ENCODE results near the gene BLMH.

BLMH gene

DNA sequence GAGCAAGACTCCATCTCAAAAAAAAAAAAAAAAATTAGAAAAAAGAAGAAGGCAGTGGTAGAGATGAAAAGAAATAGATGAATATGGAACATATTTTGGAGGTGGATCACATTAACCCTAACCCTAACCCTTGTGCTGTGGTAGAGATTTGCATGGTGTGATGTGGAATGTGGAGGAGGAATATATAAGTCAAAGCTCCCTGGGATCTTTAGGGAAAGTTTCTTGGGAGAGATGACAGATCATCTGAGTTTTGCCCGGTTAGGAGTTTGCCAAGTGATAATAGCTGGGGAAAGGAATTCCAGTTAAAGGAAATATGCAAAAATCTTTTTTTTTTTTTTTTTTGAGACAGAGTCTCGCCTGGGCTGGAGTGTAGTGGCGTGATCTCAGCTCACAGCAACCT is 13.0 kb upstream of the BLMH start:
- no peak for DNase-seq

DNA sequence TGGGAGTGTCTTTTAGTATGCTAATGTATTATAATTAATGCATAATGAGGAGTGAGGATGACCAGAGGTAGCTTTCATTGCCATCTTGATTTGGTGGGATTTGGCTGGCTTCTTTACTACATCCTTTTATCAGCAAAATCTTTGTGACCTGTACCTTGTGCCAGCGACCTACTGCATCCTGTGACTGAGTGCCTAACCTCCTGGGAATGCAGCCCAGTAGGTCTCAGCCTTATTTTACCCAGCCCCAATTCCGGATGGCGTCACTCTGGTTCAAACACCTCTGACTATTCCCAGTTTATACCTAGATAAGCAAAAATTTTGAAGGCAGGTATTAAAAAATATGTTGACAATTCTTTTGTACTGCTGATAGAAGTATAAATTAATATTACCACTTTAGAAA is 10.5 kb upstream of the BLMH start:
- DNase-seq = no peak

DNA sequence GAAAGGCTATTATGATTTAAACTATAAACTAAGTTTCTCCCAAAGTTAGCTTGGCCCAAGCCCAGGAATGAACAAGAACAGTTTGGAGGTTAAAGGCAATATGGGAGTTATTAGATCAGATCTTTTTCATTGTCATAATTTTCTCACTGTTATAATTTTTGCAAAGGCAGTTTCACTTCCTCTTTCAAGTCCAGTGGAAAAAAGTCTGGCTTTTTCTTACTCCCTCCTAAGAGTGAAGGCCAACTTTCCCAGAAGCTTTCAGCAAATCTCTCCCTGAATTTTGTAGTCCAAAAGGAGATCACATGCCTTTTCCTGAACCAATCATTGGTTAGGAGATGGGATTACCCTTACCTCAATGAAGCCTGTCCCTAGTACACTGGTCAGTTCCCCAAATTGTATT is 9.1 kb upstream of the BLMH start:
- no peak for DNase-seq

DNA sequence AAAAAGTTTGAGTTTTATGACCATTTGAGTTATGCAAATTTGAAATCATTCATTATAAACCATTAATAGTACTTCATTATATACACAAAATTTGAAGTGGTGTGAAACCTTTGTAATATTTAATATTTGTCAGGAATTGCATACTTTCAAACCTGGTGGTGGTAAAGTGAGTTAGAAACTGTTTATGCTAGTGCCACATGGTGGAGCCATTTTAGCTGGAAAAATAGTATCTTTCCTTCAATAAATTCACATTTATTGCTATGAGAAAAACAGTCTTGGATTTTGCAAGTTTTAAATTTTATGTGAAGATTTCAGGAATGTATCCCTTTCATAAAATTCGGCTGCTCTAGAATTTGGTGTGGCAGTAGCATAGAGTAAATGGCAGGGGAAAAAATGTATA is 7.3 kb upstream of the BLMH start:
- no peak for DNase-seq

DNA sequence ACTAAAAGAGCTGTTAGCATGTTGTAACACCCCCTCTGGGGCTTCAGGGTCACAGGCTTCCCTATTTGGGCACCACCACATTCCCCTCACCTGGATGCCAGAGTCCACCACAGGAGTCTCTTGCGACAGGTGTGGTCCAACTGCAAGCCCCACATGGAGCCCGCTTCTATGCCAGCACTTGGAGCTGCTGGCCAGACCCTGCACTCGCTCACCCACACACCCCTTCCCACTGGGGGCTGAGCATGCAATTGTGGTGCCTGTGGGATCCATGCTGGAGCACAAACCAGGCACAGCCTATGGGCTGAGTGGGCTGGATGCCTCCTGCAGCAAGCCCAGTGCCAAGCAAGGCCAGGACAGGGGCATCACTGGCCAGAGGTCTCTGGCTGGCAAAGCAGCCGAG is 6.0 kb upstream of the BLMH start:
- DNase-seq = no peak

DNA sequence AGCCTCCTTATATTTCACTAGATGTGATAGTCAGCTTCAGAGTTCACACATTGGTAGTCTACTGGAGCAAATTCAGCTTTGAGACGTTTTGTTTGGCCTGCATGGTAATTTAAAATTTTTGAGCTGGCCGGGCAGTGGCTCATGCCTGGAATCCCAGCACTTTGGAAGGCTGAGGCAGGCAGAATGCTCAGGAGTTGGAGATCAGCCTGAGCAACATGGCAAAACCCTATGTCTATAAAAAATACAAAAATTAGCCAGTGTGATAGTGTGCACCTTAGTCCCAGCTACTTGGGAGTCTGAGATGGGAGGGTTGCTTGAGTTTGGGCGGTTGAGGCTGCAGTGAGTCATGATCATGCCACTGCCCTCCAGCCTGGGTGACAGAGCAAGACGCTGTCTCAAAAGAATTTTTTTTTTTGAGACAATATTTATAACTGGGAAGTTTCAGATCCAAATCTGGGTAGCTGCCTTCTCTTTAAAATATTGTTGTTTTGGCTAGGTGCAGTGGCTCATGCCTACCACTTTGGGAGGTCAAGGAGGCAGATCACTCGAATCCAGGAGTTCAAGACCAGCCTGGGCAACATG is 4.8 kb upstream of the BLMH start:
- no peak for DNase-seq

DNA sequence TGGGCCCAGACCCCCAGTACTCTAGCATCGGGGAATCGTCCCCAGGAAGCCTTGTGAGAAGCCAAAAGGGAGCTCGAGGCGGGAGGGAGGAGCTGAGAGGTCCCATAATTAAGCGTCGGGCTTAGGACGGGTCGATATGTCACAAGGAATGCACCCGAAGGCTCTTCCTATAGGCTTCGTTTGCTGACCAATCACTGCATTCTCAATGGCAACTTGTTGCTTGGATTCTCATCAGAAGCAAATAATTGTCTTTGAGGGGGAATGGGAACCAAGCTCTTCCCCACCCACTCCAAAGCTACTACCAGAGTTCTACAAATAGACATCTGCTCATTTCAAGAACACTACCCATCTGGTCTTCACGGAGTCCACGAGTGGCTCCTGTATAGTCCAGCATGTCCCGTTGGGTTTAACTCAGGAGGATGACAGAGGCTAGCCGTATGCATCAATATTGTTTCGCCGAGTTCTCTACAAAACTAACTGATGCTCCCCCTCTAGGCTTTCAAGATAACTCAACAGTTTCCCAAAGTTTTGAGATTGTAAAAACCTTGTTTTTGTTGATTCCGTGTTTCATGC is 628 bp upstream of the BLMH start:
- DNase-seq = no peak

DNA sequence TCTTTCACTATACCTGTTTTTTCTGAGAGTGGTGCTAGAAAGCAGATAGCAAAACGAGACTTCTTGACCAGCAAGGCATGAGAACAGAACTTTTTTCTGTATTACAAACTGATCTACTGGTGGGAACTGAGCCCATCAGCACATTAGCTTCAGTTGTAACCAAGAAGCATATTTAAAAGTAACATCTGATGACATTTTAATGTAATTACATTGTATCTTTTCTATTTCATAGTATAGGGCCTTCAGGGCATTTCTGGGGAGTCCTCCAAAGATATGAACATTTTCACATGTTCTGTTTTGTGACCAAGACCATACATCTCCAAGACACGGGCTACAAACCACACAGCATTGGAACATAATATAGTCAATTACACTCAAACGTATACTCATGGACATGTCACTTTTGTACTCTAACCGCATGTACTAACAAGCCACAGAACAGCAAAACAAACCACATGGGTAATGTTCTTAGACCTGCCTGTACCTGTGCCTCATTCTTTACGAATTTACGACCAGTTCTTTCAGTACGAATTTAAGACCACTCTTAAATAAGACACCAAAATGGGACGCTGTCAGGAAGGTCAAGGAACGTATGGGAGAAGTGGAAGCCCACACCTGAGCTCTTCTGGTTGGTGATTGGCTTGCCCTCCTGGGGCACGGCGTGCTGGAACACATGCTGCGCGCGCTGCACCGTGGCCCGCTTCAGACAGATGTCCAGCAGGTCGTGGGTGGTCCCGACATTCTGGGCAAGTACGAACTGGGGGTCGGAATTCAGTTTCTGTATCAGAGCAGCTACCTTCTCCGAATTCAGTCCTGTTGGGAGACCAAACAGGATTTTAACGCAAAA is 825 bp downstream of the BLMH start:
- DNase-seq = peak in 3 of 5 experiments; percentile 14 to 79 (median 22)

DNA sequence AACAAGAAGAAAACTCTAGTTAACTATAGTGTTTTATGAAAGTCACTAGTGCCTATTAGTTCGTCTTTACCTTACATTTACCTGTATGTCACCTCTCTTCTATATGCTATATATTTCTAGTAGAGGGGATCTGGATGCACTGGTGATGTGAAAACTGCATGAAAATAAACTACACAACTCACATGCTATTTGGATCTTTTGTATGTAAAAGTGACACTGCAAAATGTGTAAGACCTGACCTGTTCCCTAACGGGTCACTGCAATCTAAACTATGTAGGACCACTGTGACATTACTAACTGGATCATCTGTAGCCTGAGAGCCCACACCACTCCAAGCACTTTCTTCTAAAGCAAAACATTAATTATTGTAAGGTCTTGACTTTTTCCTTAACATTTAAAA is 1.7 kb downstream of the BLMH start:
- DNase-seq = no peak

DNA sequence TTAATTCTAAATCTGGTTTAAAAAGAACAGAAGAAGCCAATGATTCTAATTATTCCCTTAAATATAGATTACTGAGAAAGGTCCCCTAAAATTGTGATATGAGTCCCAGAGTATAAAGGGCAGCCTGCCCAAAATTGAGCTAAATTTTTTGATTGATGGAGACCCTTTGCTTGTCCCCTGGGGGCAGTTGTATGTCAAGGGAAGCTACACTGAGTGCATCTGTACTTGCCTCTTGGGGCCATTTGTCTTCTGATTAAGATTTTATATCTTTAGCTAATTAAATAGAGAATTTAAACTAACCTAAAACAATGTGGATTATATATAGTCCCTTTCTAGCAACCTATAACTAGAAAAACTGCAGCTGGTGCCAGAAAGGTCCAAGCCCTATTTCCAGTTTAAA is 12.6 kb downstream of the BLMH start:
- DNase-seq = no peak

DNA sequence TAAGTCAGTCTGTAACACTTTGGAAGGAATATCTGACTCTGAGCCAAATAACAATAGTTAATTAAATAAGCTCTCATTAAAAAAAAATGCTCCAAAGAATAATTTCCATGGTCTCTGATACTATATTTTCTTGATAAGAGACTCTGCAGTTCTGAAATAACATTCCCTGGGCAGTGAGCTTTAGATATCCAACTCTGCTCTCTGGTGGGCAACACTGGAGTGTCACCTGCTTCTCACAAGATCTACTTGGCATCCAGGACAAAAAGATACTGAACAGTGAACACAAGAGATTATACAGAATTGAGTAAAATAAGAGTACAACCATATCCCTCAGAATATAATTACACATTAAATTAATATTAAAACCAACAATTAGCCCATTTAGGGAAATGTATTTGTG is 13.7 kb downstream of the BLMH start:
- DNase-seq = peak in 1 of 5 experiments; percentile 30

DNA sequence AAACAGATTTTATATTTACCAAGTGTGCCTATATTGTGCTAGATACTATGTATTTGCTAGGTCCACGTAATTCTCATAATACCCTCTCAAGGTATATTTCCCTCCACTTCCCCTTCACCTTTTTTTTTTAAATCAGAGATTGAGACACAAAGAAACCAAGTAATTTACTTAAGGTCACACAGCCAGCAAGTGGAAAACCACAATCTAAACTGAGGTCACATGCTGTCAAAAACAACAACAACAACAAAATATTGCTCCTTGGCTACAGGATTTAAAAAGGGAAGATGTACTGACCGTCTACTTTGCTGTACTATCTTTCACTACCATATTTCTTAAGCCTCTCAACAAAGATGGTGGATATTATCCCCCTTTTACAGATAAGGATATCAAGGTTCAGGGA is 15.8 kb downstream of the BLMH start:
- DNase-seq = no peak

DNA sequence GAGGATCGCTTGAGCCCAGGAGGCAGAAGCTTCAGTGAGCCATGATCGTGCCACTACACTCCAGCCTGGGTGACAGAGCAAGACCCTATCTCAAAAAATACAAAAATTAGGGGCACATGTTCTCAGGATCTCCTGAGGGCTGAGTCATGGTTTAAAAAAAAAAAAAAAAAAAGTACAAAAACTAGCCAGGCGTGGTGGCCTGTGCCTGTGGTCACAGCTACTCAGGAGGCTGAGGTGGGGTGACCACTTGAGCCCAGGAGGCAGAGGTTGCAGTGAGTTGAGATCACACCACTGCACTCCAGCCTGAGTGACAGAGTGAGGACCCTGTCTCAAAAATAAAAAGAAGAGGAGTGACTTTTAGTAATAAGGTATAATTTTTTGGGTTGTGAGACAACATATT is 16.9 kb downstream of the BLMH start:
- no peak for DNase-seq

DNA sequence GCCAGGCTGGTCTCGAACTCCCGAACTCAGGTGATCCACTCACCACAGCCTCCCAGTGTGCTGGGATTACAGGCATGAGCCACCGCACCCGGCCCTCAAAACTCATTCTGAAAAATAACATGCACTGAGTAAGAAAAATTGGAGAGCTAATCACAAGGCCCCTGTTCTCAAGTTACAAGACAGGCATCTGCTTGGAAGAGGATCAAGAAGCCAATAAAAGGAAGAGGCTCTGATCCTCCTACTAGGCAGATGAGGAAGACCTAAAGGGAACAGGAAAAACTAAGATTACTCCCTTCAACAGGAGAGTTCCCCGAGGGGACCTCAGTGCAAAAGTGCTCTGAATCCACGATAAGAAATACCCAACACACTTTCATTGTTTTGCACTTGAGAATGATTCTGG is 18.4 kb downstream of the BLMH start:
- DNase-seq = no peak

DNA sequence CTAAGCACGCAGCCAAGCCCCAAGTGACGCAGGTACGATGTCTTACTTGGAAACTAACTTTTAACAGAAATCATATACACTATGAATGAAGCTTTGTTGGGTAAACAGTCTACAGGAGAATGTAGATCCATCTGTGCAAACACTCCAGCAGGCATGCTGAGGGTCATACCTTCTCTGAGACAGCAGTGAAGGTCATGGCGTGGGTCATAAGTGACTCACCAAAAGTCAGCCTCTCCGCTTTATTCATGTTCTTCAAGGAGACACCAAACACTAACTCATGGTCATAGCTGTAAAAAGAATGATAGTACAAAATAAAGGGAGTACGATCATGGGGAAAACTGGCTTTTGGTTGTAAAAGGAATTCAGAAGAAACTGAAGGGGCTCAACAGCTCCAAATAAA is 20.6 kb downstream of the BLMH start:
- DNase-seq = no peak

DNA sequence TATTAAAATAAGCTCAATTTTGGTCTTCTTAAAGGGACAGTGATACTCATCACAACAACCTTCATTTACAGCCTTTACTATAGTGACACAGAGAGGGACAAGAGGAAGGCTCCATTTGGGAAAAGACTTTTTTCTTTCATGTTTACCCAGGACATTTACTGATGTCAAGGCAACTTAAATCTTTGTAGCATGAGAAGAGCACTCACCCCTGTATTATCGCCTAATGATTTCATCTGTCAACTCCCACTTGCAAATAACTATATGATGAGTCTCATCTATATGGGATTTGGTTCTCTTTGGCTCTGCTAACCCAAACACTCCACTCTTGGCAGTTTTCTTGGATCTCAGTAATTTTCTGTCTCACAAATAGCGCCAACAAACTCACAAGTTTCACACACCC is 24.1 kb downstream of the BLMH start:
- DNase-seq = no peak

DNA sequence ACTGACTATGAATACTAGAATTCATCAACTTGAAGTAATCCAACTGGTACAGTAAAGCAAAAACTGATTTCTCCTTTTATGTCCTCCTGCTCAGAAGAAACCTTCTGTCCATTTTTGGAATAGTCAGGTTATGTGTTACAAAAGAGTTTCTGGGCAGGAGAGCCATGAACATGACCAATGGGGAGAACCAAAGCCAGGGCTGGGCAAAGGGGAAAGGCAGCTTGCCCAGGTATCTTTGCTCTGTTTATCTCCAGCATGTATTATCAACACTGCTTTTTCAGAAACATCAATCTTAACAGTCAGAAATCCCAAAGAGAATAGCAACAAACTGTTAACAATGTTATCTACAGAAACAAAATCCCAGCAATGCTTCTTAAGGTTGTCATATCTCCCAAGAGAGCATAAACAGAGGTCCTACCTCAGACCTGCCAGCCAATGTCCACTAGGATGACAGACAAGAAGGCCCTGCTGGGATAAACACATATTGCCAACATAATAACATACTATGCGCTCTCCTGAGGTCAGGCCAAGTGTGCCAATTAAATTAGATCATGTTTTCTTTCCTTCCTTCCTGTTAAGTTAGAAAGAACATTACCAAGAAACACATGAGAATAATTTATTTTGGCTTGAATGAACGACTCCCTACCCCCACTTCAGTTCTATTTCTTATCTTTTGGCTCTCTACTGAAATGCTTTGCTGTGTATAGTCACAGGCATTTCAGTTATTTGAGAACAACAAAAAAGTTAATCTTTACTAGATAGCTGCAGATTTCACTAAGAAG is 28.0 kb downstream of the BLMH start:
- DNase-seq = no peak

DNA sequence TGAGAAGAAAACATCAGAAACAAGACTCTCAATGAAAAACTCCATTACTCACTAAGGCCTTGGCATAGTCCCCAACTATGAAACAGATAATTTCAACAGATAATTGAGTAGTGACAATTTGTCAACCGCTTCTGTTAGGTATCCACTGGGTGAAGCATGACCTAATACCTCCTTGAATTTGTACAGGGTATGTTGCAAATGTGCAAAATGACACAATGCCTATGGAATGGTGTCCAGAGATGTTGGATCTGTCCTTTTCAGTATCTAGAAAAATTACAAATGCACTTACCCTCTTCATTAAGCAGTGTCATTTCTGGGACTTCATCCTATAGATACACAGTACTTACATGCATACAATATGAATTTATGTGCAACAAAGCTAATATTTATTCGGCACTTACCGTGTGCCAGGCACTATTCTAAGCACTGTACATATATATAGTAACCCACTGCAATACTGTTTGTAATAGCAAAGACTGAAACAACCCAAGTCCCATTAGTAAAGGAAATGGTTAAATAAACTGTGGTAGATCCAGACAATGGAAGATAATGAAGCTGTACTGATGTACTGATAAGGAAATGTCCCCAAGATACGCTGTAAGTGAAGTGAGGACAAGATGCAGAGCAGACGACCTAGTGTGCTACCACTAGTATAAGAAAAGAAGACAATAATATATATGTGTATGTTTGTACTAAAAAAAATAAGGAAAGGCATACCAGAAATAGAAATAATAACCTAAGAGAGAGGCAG is 34.8 kb downstream of the BLMH start:
- no peak for DNase-seq

DNA sequence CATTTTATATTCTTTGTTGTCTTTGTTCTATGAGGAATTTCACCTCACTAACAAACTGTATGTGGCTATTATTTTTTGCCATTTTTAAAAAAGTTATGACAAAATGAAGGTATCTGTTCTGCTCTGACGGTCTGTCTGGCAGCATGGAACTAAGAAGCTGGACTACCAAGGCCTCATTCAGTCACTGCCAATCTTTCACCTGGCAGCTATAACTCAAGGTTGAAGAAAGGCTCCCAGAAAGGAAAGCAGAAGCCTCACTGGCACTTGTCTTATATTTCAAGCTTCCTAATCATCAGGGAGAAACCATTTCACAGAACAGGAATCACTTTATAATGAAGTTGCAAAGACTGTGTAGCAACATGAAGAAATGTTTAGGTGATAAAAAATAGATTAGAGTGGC is 37.6 kb downstream of the BLMH start:
- no peak for DNase-seq

DNA sequence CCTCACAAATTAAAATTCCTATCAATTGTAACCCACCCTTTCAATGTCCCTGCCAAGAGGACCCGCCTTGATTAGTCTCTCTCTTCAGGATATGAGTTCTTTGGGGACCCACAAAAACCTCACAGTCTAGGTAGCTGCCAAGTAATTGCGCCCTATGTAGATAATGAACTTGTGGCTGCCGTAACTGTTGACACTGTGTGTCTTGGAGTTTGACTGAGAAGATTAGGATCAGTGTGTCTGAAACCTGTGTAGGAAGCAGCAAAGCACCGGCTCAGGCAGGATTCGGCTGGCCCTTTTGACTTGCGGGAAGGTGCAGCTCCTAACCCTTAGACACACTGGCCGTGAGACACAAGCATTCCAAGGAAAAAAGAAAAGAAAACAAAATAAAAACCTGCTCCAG is 38.4 kb downstream of the BLMH start:
- peak in 1 of 5 experiments; percentile 24 for DNase-seq

DNA sequence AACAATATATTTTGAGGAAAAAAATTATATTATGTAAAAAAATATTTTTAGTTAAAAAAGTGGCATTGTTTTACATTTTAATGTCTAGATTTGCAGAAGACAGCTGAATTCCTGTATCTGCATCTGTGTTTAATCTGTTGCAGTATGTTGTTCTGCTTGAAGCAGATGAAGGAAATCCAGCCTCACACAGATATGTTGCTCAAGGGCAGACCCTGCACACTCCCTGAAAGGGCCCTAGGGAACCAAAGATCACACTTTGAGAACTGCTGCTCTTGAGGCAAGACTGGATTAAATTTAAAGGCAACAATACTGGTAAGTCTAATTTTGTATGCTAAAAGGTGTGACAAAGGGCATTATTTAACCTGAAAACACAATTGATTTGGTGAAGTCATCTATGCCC is 39.8 kb downstream of the BLMH start:
- DNase-seq = no peak

DNA sequence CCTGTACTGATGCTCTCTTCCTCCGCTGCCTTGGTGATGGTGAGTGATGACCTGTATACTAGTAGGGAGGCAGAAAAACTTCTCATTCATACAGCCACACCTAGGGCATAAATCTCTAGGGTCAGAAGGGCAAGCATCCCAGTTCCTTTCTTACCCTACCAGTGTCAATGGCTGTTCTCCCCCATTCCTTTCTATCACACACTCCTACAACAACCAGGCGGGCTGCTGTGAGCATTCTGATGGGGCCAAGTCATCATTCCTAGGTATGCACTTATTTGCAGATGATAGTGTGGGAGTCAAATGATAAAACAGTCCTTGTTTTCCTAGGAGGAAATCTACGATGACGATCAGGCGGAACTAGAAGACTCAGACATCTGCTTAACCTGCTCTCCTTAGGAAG is 42.3 kb downstream of the BLMH start:
- DNase-seq = no peak

DNA sequence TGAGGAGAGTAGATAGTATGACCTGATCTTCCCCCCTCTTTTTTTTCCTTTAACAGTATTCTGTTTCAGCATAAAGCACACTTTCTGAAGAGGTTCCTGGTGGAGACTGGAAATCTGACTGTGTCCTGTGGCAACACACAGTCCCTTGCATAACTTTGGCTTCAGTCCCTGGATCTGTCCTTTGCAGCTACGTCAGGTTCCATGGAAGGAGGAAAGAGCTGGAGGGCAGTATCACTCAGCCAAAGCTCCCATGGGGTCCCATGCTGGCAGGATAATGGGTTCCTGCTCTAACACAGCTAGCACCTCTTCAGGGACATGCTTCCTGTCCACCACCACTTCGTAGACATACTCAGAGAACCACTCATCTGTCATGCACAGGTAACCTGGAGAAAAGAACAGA is 43.0 kb downstream of the BLMH start:
- no peak for DNase-seq

Data from T-helper 2 cell (primary cell).